K562 (cell line): ENCODE measurements around the gene UPK3A. TPM values are rescaled to one million over a fixed set of nuclear protein-coding genes. Genes with fewer than 3 reads are reported as not detected.

Source experiments
- CXXC5 ChIP-seq: fragments of 250-450 bp; sonication (Bioruptor Pico); IDR thresholded peaks from 2 replicates; pipeline ENCODE4 v1.8.0; 2022; ENCODE audit warnings: inconsistent platforms, mild to moderate bottlenecking, moderate library complexity
- E2F6 ChIP-seq, 2 experiments: IDR thresholded peaks; 2 replicates each; pipeline ENCODE4 v1.6.1; 2011; ENCODE audit warnings: borderline replicate concordance in 1 of 2, control low read depth in 1 of 2, low read depth in 1 of 2, low read length in 1 of 2, mild to moderate bottlenecking in 1 of 2, mixed read lengths in 1 of 2, moderate library complexity in 1 of 2; ENCODE audit not compliant: insufficient read depth in 1 of 2, insufficient read length in 1 of 2, poor library complexity in 1 of 2, severe bottlenecking in 1 of 2; ENCODE audit errors: extremely low read depth in 1 of 2
- HNRNPL ChIP-seq: fragments of 200-400 bp; formaldehyde crosslinking; IDR thresholded peaks from 2 replicates; pipeline ENCODE4 v1.6.1; 2017; ENCODE audit warnings: low read depth, mild to moderate bottlenecking, low read length
- HSF4 ChIP-seq: fragments of 250-450 bp; sonication (Bioruptor Pico); IDR thresholded peaks from 2 replicates; pipeline ENCODE4 v2.1.2; 2022; ENCODE audit warnings: mild to moderate bottlenecking, moderate library complexity, borderline replicate concordance
- ILF3 ChIP-seq: fragments of 450-650 bp; IDR thresholded peaks from 2 replicates; pipeline ENCODE4 v1.6.1; 2018; ENCODE audit warnings: antibody characterized with exemption, mild to moderate bottlenecking, moderate library complexity, borderline replicate concordance
- JUND ChIP-seq, 2 experiments: IDR thresholded peaks; 2 replicates in 1 of 2; 3 replicates in 1 of 2; pipeline ENCODE4 v1.6.1; 2011; ENCODE audit warnings: borderline replicate concordance in 2 of 2, low read depth in 2 of 2, low read length in 2 of 2, improper control_type of control experiment in 1 of 2, missing biosample characterization in 1 of 2, missing genetic modification characterization in 1 of 2, missing genetic modification reagents in 1 of 2
- LCOR ChIP-seq: sonication (generic); formaldehyde crosslinking; IDR thresholded peaks from 2 replicates; pipeline ENCODE4 v1.8.0; 2022; ENCODE audit warnings: mild to moderate bottlenecking, missing genetic modification reagents
- MNT ChIP-seq, 2 experiments: fragments of 450-650 bp; conservative IDR thresholded peaks; 2 replicates each; pipeline ENCODE4 v1.6.1; 2017; ENCODE audit warnings: mild to moderate bottlenecking in 2 of 2, moderate library complexity in 2 of 2
- NKRF ChIP-seq: fragments of 450-650 bp; IDR thresholded peaks from 2 replicates; pipeline ENCODE4 v1.6.1; 2016; ENCODE audit warnings: borderline replicate concordance
- RBBP5 ChIP-seq: fragments of 200-600 bp; sonication (generic); IDR thresholded peaks from 2 replicates; pipeline ENCODE4 v1.6.1; 2012; ENCODE audit warnings: borderline replicate concordance, mild to moderate bottlenecking, low read length, control low read depth, inconsistent platforms; ENCODE audit not compliant: insufficient read depth, poor library complexity, severe bottlenecking
- RFX1 ChIP-seq: fragments of 450-650 bp; IDR thresholded peaks from 2 replicates; pipeline ENCODE4 v1.6.1; 2016; ENCODE audit warnings: mild to moderate bottlenecking, moderate library complexity
- YY1 ChIP-seq, 3 experiments: IDR thresholded peaks; 2 replicates each; pipeline ENCODE4 v1.6.1; 2011; ENCODE audit warnings: low read length in 2 of 3, mild to moderate bottlenecking in 2 of 3, moderate library complexity in 2 of 3, borderline replicate concordance in 1 of 3, control low read depth in 1 of 3, low read depth in 1 of 3; ENCODE audit not compliant: insufficient read depth in 3 of 3, insufficient replicate concordance in 2 of 3, control insufficient read depth in 1 of 3, insufficient read length in 1 of 3; ENCODE audit errors: extremely low read depth in 1 of 3
- ZC3H4 ChIP-seq: sonication (generic); formaldehyde crosslinking; IDR thresholded peaks from 2 replicates; pipeline ENCODE4 v1.9.0; 2021; ENCODE audit warnings: missing genetic modification reagents, borderline replicate concordance
- ZNF253 ChIP-seq: fragments of 250-450 bp; sonication (Bioruptor Pico); conservative IDR thresholded peaks from 2 replicates; pipeline ENCODE4 v1.6.1; 2021; ENCODE audit warnings: mild to moderate bottlenecking
- ZNF717 ChIP-seq: fragments of 250-450 bp; sonication (Bioruptor Pico); IDR thresholded peaks from 2 replicates; pipeline ENCODE4 v1.5.0; 2021
- polyA plus RNA-seq, 8 experiments: library from polyadenylated mRNA; depleted of rRNA in 4 of 8; stranded (reverse) in 5 of 8; unstranded in 3 of 8; fragments of >200 nt; fragmentation: Nextera tagmentation in 2 of 8; fragmentation: Illumina TruSeq in 1 of 8; extraction: Ambion mirVana in 2 of 8; extraction: Trizol in 1 of 8; gene quantifications; 2 replicates each; pipeline versions ENCODE4 v1.2.1 to v1.2.3, GENCODE V29; 2011 to 2014; ENCODE audit warnings: inconsistent platforms in 1 of 8, missing spikeins in 1 of 8
- total RNA-seq, 7 experiments: library from RNA; depleted of rRNA in 6 of 7; stranded (reverse); fragments of >200 nt in 6 of 7; fragmentation: Illumina TruSeq in 2 of 7; extraction: Trizol in 2 of 7; gene quantifications; 2 replicates each; pipeline versions ENCODE4 v1.2.1 to v1.2.3, GENCODE V29; 2011 to 2021; ENCODE audit warnings: low replicate concordance in 1 of 7
- TF ChIP-seq, protein P1 (sequence below): fragments of 250-450 bp; sonication (Bioruptor Pico); IDR thresholded peaks from 2 replicates; pipeline ENCODE4 v1.4.0; 2020; ENCODE audit warnings: borderline replicate concordance
- TF ChIP-seq, protein P2 (sequence below): sonication (generic); formaldehyde crosslinking; IDR thresholded peaks from 2 replicates; pipeline ENCODE4 v1.8.1; 2022; ENCODE audit warnings: missing genetic modification reagents

The UPK3A gene
- total and polyA plus RNA-seq, 9 of the 15 experiments (the other 6 are each of a cell fraction or from before 2014, with no cell fraction given), result not detected

- TF ChIP-seq CXXC5 (peak; percentile 40), HNRNPL (no peak), HSF4 (CRISPR knock-in tag) (no peak), RBBP5 (no peak), MNT (conservative IDR thresholded peaks at IDR 0.05) (peak; percentile 84 to 92), RFX1 (no peak), ILF3 (no peak), ZNF253 (CRISPR knock-in tag) (no peak), NKRF (peak; percentile 60; the same call in 1 of the 2 replicates), JUND (IDR thresholded peaks at IDR 0.05; ENCODE audit: borderline replicate concordance, low read depth, low read length) (peak; percentile 58; the same call in 1 of the 2 replicates), JUND (tag; IDR thresholded peaks at IDR 0.05; ENCODE audit: borderline replicate concordance, low read depth, low read length) (peak; percentile 24; the same call in 1 of the 3 replicates), LCOR (CRISPR knock-in tag) (no peak), ZC3H4 (CRISPR knock-in tag) (no peak), E2F6 (IDR thresholded peaks at IDR 0.05; ENCODE audit: borderline replicate concordance in 1 of 2, extremely low read depth in 1 of 2, insufficient read depth in 1 of 2, insufficient read length in 1 of 2, low read depth in 1 of 2, low read length in 1 of 2, poor library complexity in 1 of 2, severe bottlenecking in 1 of 2) (peak in 1 of 2 experiments; percentile 55), YY1 (IDR thresholded peaks at IDR 0.05; ENCODE audit: borderline replicate concordance in 1 of 3, control insufficient read depth in 1 of 3, extremely low read depth in 1 of 3, insufficient read depth in 3 of 3, insufficient read length in 1 of 3, insufficient replicate concordance in 2 of 3, low read depth in 1 of 3, low read length in 2 of 3) (peak in 1 of 3 experiments; percentile 69), ZNF717 (CRISPR knock-in tag) (no peak)
- TF ChIP-seq, protein P1, sequence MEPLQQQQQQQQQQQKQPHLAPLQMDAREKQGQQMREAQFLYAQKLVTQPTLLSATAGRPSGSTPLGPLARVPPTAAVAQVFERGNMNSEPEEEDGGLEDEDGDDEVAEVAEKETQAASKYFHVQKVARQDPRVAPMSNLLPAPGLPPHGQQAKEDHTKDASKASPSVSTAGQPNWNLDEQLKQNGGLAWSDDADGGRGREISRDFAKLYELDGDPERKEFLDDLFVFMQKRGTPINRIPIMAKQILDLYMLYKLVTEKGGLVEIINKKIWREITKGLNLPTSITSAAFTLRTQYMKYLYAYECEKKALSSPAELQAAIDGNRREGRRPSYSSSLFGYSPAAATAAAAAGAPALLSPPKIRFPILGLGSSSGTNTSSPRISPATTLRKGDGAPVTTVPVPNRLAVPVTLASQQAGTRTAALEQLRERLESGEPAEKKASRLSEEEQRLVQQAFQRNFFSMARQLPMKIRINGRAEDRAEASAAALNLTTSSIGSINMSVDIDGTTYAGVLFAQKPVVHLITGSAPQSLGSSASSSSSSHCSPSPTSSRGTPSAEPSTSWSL, result no peak
- TF ChIP-seq, protein P2, sequence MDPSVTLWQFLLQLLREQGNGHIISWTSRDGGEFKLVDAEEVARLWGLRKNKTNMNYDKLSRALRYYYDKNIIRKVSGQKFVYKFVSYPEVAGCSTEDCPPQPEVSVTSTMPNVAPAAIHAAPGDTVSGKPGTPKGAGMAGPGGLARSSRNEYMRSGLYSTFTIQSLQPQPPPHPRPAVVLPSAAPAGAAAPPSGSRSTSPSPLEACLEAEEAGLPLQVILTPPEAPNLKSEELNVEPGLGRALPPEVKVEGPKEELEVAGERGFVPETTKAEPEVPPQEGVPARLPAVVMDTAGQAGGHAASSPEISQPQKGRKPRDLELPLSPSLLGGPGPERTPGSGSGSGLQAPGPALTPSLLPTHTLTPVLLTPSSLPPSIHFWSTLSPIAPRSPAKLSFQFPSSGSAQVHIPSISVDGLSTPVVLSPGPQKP (CRISPR knock-in tag), result no peak
Measured at GRCh38 chr22:45314054-45314721, 29.4 kb downstream of the UPK3A start (continued).
